Ectodermal cell (in vitro differentiated cells): ENCODE measurements around the gene CREBBP.

ENCODE experiments used
- H3K27ac ChIP-seq: 2 replicates; pipeline ENCODE4 v1.7.0; 2013; ENCODE audit warnings: mild to moderate bottlenecking, low read depth, low read length; ENCODE audit not compliant: insufficient read depth, poor library complexity, severe bottlenecking
- H3K27me3 ChIP-seq: 2 replicates; pipeline ENCODE4 v1.7.0; 2013; ENCODE audit warnings: mild to moderate bottlenecking, low read length; ENCODE audit not compliant: insufficient read depth, control insufficient read depth, poor library complexity, severe bottlenecking
- H3K36me3 ChIP-seq: one replicate; pipeline ENCODE4 v1.7.0; 2013; ENCODE audit warnings: low read length; ENCODE audit not compliant: control insufficient read depth, insufficient read depth
- H3K4me1 ChIP-seq: one replicate; pipeline ENCODE4 v1.7.0; 2013; ENCODE audit warnings: low read length; ENCODE audit not compliant: control insufficient read depth, insufficient read depth
- H3K4me3 ChIP-seq: 2 replicates; pipeline ENCODE4 v1.7.0; 2013; ENCODE audit warnings: low read depth, low read length, control low read depth; ENCODE audit not compliant: insufficient read depth
- H3K9me3 ChIP-seq: 2 replicates; pipeline ENCODE4 v1.7.0; 2013; ENCODE audit warnings: mild to moderate bottlenecking, low read length, moderate library complexity; ENCODE audit not compliant: control insufficient read depth
- WGBS, 2 experiments: methylation state at CpG; one replicate each; pipeline ENCODE4 v1.1.7; 2013; ENCODE audit warnings: missing lambda C conversion rate in 2 of 2; 5-methylcytosine and 5-hydroxymethylcytosine counted together

The CREBBP gene

DNA sequence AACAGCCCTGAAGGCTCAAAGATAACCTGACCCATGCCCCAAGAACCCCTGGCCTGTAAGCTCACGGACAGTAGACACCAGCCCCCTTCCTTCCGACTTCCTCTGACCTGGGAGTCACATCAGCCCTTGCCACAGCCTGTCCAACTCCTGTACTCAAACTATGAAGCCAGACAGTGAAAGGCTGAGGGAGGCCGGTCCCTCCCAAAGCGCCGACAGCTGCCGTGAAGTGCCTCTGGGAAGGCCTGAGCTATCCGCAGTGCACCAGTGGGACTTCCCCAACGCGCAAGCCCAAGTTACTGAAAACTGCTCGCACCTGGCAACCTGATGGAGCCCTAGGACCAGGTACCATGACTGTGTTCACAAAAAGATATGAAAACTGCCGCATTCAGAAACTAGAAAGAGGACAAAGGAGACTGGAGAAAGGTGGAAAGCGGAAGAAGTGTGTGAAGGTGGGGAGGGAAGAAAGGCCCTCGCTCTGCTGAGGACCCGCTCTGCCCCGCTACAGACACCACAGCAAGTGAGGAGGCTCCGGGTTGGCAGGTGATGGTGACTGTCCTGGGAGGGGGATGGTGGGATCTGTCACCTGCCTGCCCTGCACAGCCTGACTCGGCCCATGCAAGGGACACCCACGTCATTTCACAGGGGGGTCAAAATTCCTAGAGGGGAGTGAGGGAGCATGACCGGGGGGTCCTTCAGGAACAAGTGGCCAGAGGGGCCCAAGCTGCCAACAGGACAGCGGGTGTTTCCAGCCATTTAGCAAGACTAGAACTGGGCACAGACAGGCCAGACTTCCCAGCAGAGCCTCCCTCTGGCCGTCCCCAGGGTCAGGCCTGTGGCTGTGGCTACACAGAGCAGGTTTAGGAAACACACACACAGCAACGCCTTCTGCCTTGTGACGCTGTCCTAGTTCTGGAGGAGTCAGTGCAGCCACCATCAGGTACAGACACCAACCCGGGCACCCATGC, 150.1 kb downstream of the CREBBP start:
- Histone ChIP-seq H3K4me3 (no peak overlapping the region), H3K9me3 (no peaks in the 10 kb centered on the region), H3K36me3 (peaks cover 56% of the 10 kb centered on the region), H3K27me3 (no peaks in the 10 kb centered on the region), H3K27ac (no peak overlapping the region), H3K4me1 (no peaks in the 10 kb centered on the region)
- WGBS, 2 experiments, result 96 to 97% methylated on average over 24 of the region's 24 CpGs

DNA sequence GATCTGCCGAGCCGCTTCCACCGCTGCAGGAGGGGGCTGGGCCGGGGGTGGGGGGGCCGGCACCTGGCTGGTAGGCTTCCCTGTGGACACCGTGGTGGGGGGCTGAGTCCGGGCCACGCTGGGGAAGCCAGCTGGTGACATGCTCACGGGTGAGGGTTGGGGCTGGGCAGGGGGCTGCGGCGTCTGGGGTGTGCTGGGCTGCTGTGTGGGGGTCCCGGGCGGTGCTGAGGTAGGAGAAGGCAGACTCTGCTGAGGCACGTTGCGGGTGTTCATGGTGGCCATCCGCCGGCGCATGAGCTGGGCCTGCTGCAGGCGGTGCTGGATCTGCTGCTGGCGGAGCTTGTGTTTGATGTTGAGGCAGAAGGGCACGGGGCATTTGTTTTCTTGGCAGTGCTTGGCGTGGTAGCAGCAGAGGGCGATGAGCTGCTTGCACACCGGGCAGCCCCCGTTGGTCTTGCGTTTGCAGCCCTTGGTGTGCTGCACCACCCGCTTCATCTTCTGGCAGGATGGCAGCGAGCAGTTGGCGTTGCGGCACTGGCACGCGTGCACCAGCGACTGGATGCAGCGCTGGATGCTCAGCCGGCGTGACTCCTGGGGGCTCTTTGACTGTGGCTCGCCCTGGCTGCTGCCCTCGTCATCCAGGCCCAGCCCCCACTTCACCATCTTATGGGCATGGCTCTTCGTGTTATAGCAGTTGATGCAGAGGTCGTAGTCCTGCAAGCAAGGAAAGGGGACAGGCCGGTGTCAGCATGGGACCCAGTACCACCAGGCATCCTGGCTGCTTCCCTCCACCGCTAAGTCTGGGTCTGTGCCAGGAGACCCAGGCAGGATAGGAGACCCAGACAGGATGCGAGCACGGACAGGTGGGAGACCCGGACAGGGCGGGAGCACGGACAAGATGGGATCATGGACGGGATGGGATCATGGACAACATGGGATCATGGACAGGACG, 151.1 kb downstream of the CREBBP start:
- 96 to 97% methylated on average over 49 of the region's 49 CpGs for WGBS, 2 experiments
- H3K4me1 ChIP-seq, result no peaks in the 10 kb centered on the region
- no peaks in the 10 kb centered on the region for H3K27me3 ChIP-seq
- no peaks in the 10 kb centered on the region for H3K9me3 ChIP-seq
- no peak overlapping the region for H3K27ac ChIP-seq
- peaks cover 46% of the 10 kb centered on the region for H3K36me3 ChIP-seq
- no peak overlapping the region for H3K4me3 ChIP-seq

DNA sequence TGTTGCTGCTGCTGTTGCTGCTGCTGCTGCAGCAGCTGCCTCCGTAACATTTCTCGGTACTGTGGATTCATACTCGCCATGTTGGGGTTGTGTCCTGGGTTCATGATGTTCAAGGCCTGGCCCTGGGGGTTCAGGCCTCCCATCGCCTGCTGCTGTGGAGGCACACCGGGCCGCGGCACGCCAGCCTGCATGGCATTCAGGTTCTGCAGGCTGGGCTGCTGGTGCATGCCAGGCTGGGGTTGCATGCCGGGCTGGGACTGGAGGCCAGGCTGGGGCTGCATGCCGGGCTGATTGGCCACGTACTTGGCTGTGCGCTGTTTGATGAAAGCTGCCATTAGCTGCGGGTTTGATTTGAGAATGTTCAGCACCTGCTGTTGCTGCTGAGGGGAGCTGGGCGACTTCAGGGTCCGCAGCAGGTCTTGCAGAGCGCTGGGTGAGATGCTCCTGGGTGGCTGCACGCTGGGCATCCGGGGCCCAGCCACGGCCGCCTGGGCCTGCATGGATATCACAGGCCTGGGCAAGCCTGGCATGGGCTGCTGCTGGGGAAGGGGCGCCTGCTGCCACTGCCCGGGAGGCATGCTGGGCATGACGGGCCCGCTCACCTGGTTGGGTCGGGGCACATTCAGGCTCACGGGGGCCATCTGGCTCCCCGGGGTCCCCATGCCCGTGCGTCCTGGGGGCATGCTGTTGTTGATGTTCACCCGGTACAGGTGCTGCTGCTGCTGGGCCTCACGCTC, 151.9 kb downstream of the CREBBP start:
- peaks cover 39% of the 10 kb centered on the region for H3K36me3 ChIP-seq
- no peaks in the 10 kb centered on the region for H3K4me1 ChIP-seq
- H3K9me3 ChIP-seq, result no peaks in the 10 kb centered on the region
- no peak overlapping the region for H3K4me3 ChIP-seq
- H3K27ac ChIP-seq, result no peak overlapping the region
- WGBS, 2 experiments, result 96 to 97% methylated on average over 31 of the region's 31 CpGs
- no peaks in the 10 kb centered on the region for H3K27me3 ChIP-seq

DNA sequence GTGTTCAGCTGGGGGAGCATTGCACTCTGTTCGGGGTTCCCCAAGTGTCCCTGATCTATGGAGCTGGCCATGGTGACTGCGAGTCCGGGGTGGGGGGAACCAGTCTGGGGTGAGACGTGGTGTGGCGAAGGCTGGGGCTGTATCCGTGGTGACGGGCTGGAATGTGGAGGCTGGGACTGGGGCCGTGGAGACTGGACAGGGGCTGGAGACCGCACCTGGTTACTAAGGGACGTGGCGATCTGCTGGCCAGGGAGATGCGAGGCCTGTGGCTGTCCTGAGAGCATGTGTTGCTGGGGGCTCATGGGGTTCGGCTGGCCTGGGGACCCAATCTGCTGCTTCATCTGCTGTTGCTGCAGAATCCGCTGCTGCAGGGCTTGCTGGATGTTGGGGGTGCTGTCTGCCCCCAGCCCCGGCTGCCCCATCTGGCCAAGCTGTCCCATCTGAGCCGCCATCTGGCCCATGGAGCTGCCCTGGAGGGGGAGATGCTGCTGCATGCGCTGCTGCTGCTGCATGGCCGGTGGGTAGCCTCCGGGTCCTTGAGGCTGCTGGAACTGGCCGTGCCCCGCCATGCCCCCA, 152.6 kb downstream of the CREBBP start:
- no peaks in the 10 kb centered on the region for H3K4me1 ChIP-seq
- 94% methylated on average over 21 of the region's 21 CpGs for WGBS, 2 experiments
- no peaks in the 10 kb centered on the region for H3K27me3 ChIP-seq
- no peaks in the 10 kb centered on the region for H3K9me3 ChIP-seq
- peaks cover 39% of the 10 kb centered on the region for H3K36me3 ChIP-seq
- H3K4me3 ChIP-seq, result no peak overlapping the region
- H3K27ac ChIP-seq, result no peak overlapping the region

DNA sequence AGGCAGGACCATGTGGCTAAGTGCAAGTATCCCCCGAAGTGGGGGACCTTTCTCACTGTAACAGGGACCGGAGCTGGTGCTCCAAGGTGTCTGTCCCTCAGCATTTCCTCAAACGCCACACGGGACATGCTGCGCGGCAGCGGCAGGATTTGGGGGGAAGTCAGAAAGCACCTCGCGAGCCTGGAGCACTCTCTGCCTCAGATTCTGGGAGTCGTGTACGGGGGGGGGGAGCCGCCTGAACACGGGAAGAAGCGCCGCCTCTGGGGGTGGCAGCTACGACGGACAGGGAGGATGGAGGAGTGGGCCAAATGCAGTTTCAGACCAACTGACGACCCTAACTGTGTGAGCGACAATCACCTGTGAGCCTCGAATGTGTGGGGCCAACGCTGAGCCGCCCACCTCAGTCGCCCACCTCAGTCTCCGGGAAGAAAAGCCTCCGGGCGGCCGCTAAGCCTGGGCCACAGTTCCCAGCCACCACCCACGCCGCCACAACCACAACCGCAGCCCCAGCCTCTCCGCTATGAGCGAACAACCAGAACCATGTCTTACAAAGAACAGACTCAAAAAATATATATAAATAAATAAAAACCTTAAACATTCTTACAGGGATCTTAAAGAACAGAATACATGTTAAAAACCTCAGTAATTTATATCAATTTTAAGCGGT, 154.4 kb downstream of the CREBBP start:
- Histone ChIP-seq H3K4me1 (no peaks in the 10 kb centered on the region), H3K36me3 (peaks cover 27% of the 10 kb centered on the region), H3K27ac (no peak overlapping the region), H3K27me3 (no peaks in the 10 kb centered on the region), H3K9me3 (no peaks in the 10 kb centered on the region), H3K4me3 (no peak overlapping the region)
- WGBS, 2 experiments, result 94% methylated on average over 31 to 33 of the region's 33 CpGs

DNA sequence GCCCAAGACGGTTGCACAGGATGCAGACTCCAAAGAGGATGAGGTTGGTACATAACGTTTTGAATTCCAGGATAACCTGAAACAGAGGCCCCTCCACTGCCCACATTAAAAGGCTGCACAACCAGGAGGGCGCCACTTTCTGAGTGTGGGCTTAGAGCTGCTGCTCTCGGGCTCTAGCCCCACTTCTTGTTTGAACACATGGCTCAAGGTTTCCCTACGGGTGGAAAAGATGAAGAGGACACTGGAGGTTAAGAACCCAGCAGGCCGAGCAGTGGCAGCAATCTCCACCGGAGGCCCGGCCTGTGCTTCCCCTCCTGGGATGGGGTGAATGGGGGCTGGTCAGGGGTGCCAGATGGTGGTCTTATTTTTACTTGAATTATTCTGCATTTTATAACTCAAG, 155.2 kb downstream of the CREBBP start:
- Histone ChIP-seq H3K4me1 (no peaks in the 10 kb centered on the region), H3K9me3 (no peaks in the 10 kb centered on the region), H3K27me3 (no peaks in the 10 kb centered on the region), H3K36me3 (peaks cover 18% of the 10 kb centered on the region), H3K4me3 (no peak overlapping the region), H3K27ac (peak overlapping the region; percentile 23)
- 92 to 94% methylated on average over 8 of the region's 8 CpGs for WGBS, 2 experiments

DNA sequence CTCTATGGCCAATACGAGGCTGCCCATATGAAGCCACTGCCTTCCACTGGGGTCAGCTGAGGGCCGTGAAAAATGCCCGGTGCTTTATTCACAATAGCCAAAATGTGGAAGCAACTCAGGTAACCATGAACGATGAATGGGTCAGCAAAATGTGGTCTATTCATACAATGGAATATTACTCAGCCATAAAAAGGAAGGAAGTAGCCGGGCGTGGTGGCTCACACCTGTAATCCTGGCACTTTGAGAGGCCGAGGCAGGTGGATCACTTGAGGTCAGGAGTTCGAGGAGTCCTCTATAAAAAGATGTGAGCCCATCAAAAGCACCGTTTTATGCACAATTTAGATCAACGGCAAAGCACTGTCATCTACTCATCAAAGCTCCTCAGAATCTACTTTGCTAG, 158.0 kb downstream of the CREBBP start:
- no peaks in the 10 kb centered on the region for H3K9me3 ChIP-seq
- no peak overlapping the region for H3K4me3 ChIP-seq
- no peaks in the 10 kb centered on the region for H3K27me3 ChIP-seq
- WGBS, 2 experiments, result 93 to 94% methylated on average over 10 of the region's 10 CpGs
- H3K4me1 ChIP-seq, result no peaks in the 10 kb centered on the region
- H3K27ac ChIP-seq, result no peak overlapping the region
- no peaks in the 10 kb centered on the region for H3K36me3 ChIP-seq

DNA sequence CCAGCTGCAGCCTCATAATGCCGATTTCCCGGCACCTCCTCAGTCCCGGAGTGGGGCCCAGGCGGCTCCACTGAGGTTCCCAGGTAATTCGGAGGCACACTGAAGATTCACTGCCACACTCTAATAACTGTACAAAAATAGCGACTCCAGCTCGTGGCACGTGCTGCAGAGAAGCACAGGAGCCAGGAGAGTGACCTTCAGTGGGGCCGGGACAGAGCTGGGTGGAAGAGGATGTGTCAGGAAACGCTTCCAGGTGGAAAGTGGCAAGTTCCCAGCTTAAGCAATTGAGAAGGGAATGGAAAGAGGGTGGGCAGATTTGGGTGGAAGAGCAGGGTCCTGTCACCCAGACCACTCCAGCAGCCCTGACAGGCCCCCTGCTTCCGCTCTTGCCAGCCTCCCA, 160.1 kb downstream of the CREBBP start:
- no peaks in the 10 kb centered on the region for H3K4me1 ChIP-seq
- no peak overlapping the region for H3K4me3 ChIP-seq
- H3K36me3 ChIP-seq, result no peaks in the 10 kb centered on the region
- H3K27ac ChIP-seq, result no peak overlapping the region
- WGBS, 2 experiments, result 90 to 94% methylated on average over 11 of the region's 11 CpGs
- H3K9me3 ChIP-seq, result no peaks in the 10 kb centered on the region
- H3K27me3 ChIP-seq, result no peaks in the 10 kb centered on the region

DNA sequence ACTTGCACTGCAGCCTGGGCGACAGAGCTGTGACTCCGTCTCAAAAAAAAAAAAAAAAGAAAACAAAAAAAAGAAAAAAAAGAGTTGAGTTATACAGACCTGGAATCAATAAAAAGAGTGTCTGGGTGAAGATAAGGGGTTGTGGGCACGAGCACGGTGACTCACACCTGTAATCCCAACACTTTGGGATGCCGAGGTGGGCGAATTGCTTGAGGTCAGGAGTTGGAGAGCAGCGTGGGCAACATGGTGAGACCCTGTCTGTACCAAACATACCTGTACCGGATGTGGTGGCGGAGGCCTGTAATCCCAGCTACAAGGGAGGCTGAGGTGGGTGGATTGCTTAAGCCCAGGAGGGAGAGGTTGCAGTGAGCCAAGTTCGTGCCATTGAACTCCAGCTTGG, 161.9 kb downstream of the CREBBP start:
- Histone ChIP-seq H3K9me3 (no peaks in the 10 kb centered on the region), H3K27ac (no peak overlapping the region), H3K4me3 (no peak overlapping the region), H3K27me3 (no peaks in the 10 kb centered on the region), H3K4me1 (no peaks in the 10 kb centered on the region), H3K36me3 (no peaks in the 10 kb centered on the region)
- WGBS, 2 experiments, result 93 to 97% methylated on average over 10 of the region's 10 CpGs
